ENCODE data around the gene CCDC57.
"Not testable (repeated sequence)": the region's sequence is repeated elsewhere in the genome, so short reads cannot be mapped to it uniquely, and the experiment has no call there.

Gene CCDC57

GRCh38 chr17:82134101-82134500, 78.5 kb downstream of the CCDC57 start:
- ATAC-seq (ENCODE audit: insufficient read depth, low read depth) (no peak), DNase-seq (no peak)
- no peaks in the 10 kb centered on the region for H3K4me1 ChIP-seq (ENCODE audit: insufficient read depth, low read length)
- H3K9ac ChIP-seq (ENCODE audit: low read depth, low read length), result no peak overlapping the region
- no peak overlapping the region for H3K4me3 ChIP-seq (ENCODE audit: low read depth in 1 of 2, low read length in 2 of 2)
- H3K27me3 ChIP-seq (ENCODE audit: insufficient read depth, low read length, poor library complexity), result no peaks in the 10 kb centered on the region
- no peak for TF ChIP-seq EZH2 (IDR thresholded peaks at IDR 0.05; ENCODE audit: borderline replicate concordance, low read depth, low read length, severe bottlenecking)
- TF ChIP-seq, protein P1, sequence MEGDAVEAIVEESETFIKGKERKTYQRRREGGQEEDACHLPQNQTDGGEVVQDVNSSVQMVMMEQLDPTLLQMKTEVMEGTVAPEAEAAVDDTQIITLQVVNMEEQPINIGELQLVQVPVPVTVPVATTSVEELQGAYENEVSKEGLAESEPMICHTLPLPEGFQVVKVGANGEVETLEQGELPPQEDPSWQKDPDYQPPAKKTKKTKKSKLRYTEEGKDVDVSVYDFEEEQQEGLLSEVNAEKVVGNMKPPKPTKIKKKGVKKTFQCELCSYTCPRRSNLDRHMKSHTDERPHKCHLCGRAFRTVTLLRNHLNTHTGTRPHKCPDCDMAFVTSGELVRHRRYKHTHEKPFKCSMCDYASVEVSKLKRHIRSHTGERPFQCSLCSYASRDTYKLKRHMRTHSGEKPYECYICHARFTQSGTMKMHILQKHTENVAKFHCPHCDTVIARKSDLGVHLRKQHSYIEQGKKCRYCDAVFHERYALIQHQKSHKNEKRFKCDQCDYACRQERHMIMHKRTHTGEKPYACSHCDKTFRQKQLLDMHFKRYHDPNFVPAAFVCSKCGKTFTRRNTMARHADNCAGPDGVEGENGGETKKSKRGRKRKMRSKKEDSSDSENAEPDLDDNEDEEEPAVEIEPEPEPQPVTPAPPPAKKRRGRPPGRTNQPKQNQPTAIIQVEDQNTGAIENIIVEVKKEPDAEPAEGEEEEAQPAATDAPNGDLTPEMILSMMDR (IDR thresholded peaks at IDR 0.05; ENCODE audit: borderline replicate concordance, extremely low read depth, low read length, poor library complexity, severe bottlenecking), result no peak
- H3K79me2 ChIP-seq (ENCODE audit: insufficient read depth, low read length), result no peaks in the 10 kb centered on the region
- no peak overlapping the region for H3K27ac ChIP-seq (ENCODE audit: low read length)
- no peaks in the 10 kb centered on the region for H3K9me3 ChIP-seq (ENCODE audit: insufficient read depth, low read length, severe bottlenecking)
- no peak overlapping the region for H2AFZ ChIP-seq (ENCODE audit: low read depth, low read length)
- no peak overlapping the region for H3K4me2 ChIP-seq (ENCODE audit: insufficient read depth, low read length)
- no peaks in the 10 kb centered on the region for H3K36me3 ChIP-seq (ENCODE audit: insufficient read depth, low read length)
- no peaks in the 10 kb centered on the region for H4K20me1 ChIP-seq (ENCODE audit: insufficient read depth, low read length)

- H3K4me2 ChIP-seq (ENCODE audit: insufficient read depth, low read length); H3K36me3 ChIP-seq (ENCODE audit: insufficient read depth, low read length); H2AFZ ChIP-seq (ENCODE audit: low read depth, low read length); DNase-seq; H3K4me1 ChIP-seq (ENCODE audit: insufficient read depth, low read length); H3K9me3 ChIP-seq (ENCODE audit: insufficient read depth, low read length, severe bottlenecking); H3K27me3 ChIP-seq (ENCODE audit: insufficient read depth, low read length, poor library complexity); H3K79me2 ChIP-seq (ENCODE audit: insufficient read depth, low read length); ATAC-seq (ENCODE audit: insufficient read depth, low read depth); H3K27ac ChIP-seq (ENCODE audit: low read length); H3K9ac ChIP-seq (ENCODE audit: low read depth, low read length); H4K20me1 ChIP-seq (ENCODE audit: insufficient read depth, low read length); H3K4me3 ChIP-seq (ENCODE audit: low read depth in 1 of 2, low read length in 2 of 2): not testable (repeated sequence)
Measured at GRCh38 chr17:82133166-82133953, 79.3 kb downstream of the CCDC57 start.

DNA sequence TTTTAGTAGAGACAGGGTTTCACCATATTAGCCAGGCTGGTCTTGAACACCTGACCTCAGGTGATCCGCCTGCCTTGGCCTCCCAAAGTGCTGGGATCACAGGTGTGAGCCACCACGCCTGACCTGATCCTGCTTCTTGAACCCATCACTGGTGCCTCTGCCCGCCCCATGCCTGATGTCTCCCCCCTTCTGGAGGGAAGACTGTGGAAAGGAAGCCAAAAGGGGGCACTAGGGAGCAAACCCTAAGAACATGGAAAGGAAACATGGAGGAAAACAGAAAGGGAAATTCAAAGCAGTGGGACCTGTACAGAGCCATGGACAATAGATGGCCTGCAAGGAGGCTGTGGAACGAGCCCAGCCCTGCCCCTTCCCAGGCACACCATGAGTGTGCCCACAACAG, 83.5 kb downstream of the CCDC57 start:
- Histone ChIP-seq H3K27ac (ENCODE audit: low read length) (no peak overlapping the region), H4K20me1 (ENCODE audit: insufficient read depth, low read length) (peaks cover 6% of the 10 kb centered on the region), H3K9ac (ENCODE audit: low read depth, low read length) (no peak overlapping the region), H3K79me2 (ENCODE audit: insufficient read depth, low read length) (no peaks in the 10 kb centered on the region), H3K4me2 (ENCODE audit: insufficient read depth, low read length) (no peak overlapping the region), H3K36me3 (ENCODE audit: insufficient read depth, low read length) (0 out of 2 replicates have a peak, but pooled peaks cover 8% of the 10 kb centered on the region), H3K27me3 (ENCODE audit: insufficient read depth, low read length, poor library complexity) (no peaks in the 10 kb centered on the region), H3K4me1 (ENCODE audit: insufficient read depth, low read length) (peaks cover 24% of the 10 kb centered on the region), H3K4me3 (ENCODE audit: low read depth in 1 of 2, low read length in 2 of 2) (no peak overlapping the region), H2AFZ (ENCODE audit: low read depth, low read length) (no peak overlapping the region), H3K9me3 (ENCODE audit: insufficient read depth, low read length, severe bottlenecking) (no peaks in the 10 kb centered on the region)
- DNase-seq (no peak), ATAC-seq (ENCODE audit: insufficient read depth, low read depth) (no peak)
- TF ChIP-seq, protein P1 (IDR thresholded peaks at IDR 0.05; ENCODE audit: borderline replicate concordance, extremely low read depth, low read length, poor library complexity, severe bottlenecking), result peak; percentile 40
- TF ChIP-seq EZH2 (IDR thresholded peaks at IDR 0.05; ENCODE audit: borderline replicate concordance, low read depth, low read length, severe bottlenecking), result no peak

DNA sequence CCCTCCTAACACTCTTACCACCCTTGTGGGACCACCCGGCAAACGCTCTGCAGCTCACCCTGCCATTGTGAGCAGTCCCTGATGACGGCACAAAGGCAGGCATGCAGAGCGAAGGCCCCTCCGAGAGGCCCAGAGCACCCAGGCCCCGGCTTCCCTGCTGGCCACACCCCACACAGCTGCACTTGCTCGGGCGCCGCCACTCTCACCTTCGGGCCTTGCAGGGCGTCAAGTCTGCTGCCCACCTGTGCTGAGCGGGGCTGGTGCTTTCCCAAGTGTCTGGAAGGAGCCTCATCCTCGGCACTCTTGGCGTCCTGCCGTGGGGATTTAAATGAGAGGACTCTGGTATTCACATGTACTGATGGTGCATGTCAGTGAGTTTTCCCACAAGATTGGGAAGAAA, 84.4 kb downstream of the CCDC57 start:
- Histone ChIP-seq H3K4me1 (ENCODE audit: insufficient read depth, low read length) (peaks cover 24% of the 10 kb centered on the region), H3K4me3 (ENCODE audit: low read depth in 1 of 2, low read length in 2 of 2) (no peak overlapping the region), H2AFZ (ENCODE audit: low read depth, low read length) (no peak overlapping the region), H3K27me3 (ENCODE audit: insufficient read depth, low read length, poor library complexity) (no peaks in the 10 kb centered on the region), H4K20me1 (ENCODE audit: insufficient read depth, low read length) (peaks cover 6% of the 10 kb centered on the region), H3K9ac (ENCODE audit: low read depth, low read length) (no peak overlapping the region), H3K9me3 (ENCODE audit: insufficient read depth, low read length, severe bottlenecking) (no peaks in the 10 kb centered on the region), H3K36me3 (ENCODE audit: insufficient read depth, low read length) (0 out of 2 replicates have a peak, but pooled peaks cover 8% of the 10 kb centered on the region), H3K27ac (ENCODE audit: low read length) (no peak overlapping the region), H3K4me2 (ENCODE audit: insufficient read depth, low read length) (no peak overlapping the region), H3K79me2 (ENCODE audit: insufficient read depth, low read length) (no peaks in the 10 kb centered on the region)
- no peak for TF ChIP-seq EZH2 (IDR thresholded peaks at IDR 0.05; ENCODE audit: borderline replicate concordance, low read depth, low read length, severe bottlenecking)
- TF ChIP-seq, protein P1 (IDR thresholded peaks at IDR 0.05; ENCODE audit: borderline replicate concordance, extremely low read depth, low read length, poor library complexity, severe bottlenecking), result no peak
- ATAC-seq (ENCODE audit: insufficient read depth, low read depth) (no peak), DNase-seq (no peak)
